Breast epithelium (tissue), 4 donors: ENCODE measurements around the gene KIAA0319L. TPM values are rescaled to one million over a fixed set of nuclear protein-coding genes. Genes with fewer than 3 reads are reported as not detected.

Experiments
- DNase-seq, 2 donors: peaks; one replicate each; pipeline ENCODE4 v3.0.0-alpha.2; 2019; ENCODE audit warnings: low spot score in 2 of 2
- H3K27ac ChIP-seq, 2 donors: fragments of 200-600 bp; sonication (generic) in 1 of 2; one replicate each; pipeline ENCODE4 v1.5.1; 2016 to 2019; ENCODE audit warnings: mild to moderate bottlenecking in 1 of 2
- H3K27me3 ChIP-seq, 2 donors: fragments of 200-600 bp; sonication (generic) in 1 of 2; one replicate each; pipeline versions ENCODE4 v1.5.1 to v1.6.0; 2017 to 2019; ENCODE audit warnings: control low read depth in 1 of 2, mild to moderate bottlenecking in 1 of 2
- H3K36me3 ChIP-seq: fragments of 200-600 bp; one replicate; pipeline ENCODE4 v1.5.1; 2019
- H3K4me1 ChIP-seq, 2 donors: fragments of 200-600 bp; sonication (generic); one replicate each; pipeline ENCODE4 v1.5.1; 2016 to 2019; ENCODE audit warnings: control low read depth in 1 of 2
- H3K4me3 ChIP-seq, 3 donors: fragments of 200-600 bp; sonication (generic); 1 replicate in 2 of 3; 2 replicates in 1 of 3; pipeline ENCODE4 v1.5.1; 2016 to 2019; ENCODE audit warnings: mild to moderate bottlenecking in 3 of 3, moderate library complexity in 2 of 3
- H3K9me3 ChIP-seq, 2 donors: fragments of 200-600 bp; sonication (generic) in 1 of 2; one replicate each; pipeline ENCODE4 v1.5.1; 2016 to 2019; ENCODE audit warnings: control low read depth in 1 of 2
- POLR2A ChIP-seq: fragments of 450-650 bp; IDR thresholded peaks from one replicate; pipeline ENCODE4 v1.6.1; 2016; ENCODE audit warnings: antibody characterized with exemption, mild to moderate bottlenecking, moderate library complexity
- POLR2AphosphoS5 ChIP-seq, 3 donors: sonication (generic); formaldehyde crosslinking; IDR thresholded peaks; one replicate each; pipeline ENCODE4 v1.6.1; 2017; ENCODE audit warnings: antibody characterized with exemption in 3 of 3
- intact Hi-C: fragments of 100-400 bp; cut with DNase I; formaldehyde crosslinking; loops from one replicate; pipeline ENCODE4 v1.15.1; 2023; ENCODE audit warnings: low total_unique reads
- total RNA-seq, 3 donors: library from RNA; depleted of rRNA; stranded (reverse); fragments of >200 nt; gene quantifications; one replicate each; pipeline ENCODE4 v1.1.0, GENCODE V29; 2016
- TF ChIP-seq, protein P1 (sequence below), 3 donors: fragments of 450-650 bp; IDR thresholded peaks; one replicate each; pipeline ENCODE4 v1.5.1; 2016 to 2017; ENCODE audit warnings: antibody characterized with exemption in 3 of 3, mild to moderate bottlenecking in 3 of 3, moderate library complexity in 3 of 3

Gene KIAA0319L
- total RNA-seq, 3 donors from 2014 or later, result 49.0 to 104 (median 103) TPM

DNA sequence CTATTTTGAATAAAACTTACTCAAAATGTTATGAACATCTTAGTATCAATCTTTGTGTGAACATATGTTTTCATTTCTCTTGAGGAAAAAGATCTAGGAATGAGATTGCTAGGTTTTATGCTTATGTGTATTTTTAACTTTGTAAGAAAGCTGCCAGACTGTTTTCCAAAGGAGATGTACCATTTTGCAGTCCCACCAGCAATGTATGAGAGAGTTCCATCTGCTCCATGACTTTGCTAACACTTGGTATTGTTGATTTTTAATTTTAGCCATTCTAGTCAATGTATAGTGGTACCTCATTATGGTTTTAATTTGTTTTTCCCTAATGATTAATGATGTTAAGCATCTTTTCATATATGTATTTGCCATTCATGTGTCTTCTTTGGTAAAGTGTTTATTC lies 156.2 kb downstream of the KIAA0319L start:
- TF ChIP-seq POLR2AphosphoS5 (IDR thresholded peaks at IDR 0.05) (no peak), POLR2A (no peak)
- Histone ChIP-seq H3K27me3 (no peaks in the 10 kb centered on the region), H3K4me1 (no peaks in the 10 kb centered on the region), H3K4me3 (no peak overlapping the region), H3K27ac (no peak overlapping the region), H3K36me3 (peaks cover 8% of the 10 kb centered on the region), H3K9me3 (no peaks in the 10 kb centered on the region)
- DNase-seq, result no peak
- intact Hi-C loops, result no loop called here

DNA sequence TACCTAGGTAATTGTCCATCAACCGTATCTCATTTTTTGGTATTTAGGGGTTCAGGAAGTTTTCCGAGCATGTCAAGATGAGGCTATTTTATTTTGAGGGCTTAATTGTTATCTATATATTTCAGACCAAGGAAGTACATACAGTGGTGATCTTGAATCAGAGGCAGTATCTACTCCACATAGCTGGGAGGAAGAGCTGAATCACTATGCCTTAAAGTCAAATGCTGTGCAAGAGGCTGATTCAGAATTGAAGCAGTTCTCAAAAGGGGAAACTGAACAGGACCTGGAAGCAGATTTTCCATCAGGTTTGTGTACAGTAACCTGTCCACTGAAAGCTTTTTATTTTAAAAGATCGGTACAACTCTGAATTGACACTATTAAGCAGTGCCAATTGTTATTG lies 158.5 kb downstream of the KIAA0319L start:
- Histone ChIP-seq H3K4me3 (no peak overlapping the region), H3K9me3 (no peaks in the 10 kb centered on the region), H3K27me3 (no peaks in the 10 kb centered on the region), H3K4me1 (no peaks in the 10 kb centered on the region), H3K27ac (no peak overlapping the region), H3K36me3 (peaks cover 8% of the 10 kb centered on the region)
- TF ChIP-seq POLR2AphosphoS5 (IDR thresholded peaks at IDR 0.05) (no peak), POLR2A (no peak)
- TF ChIP-seq, protein P1, sequence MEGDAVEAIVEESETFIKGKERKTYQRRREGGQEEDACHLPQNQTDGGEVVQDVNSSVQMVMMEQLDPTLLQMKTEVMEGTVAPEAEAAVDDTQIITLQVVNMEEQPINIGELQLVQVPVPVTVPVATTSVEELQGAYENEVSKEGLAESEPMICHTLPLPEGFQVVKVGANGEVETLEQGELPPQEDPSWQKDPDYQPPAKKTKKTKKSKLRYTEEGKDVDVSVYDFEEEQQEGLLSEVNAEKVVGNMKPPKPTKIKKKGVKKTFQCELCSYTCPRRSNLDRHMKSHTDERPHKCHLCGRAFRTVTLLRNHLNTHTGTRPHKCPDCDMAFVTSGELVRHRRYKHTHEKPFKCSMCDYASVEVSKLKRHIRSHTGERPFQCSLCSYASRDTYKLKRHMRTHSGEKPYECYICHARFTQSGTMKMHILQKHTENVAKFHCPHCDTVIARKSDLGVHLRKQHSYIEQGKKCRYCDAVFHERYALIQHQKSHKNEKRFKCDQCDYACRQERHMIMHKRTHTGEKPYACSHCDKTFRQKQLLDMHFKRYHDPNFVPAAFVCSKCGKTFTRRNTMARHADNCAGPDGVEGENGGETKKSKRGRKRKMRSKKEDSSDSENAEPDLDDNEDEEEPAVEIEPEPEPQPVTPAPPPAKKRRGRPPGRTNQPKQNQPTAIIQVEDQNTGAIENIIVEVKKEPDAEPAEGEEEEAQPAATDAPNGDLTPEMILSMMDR (IDR thresholded peaks at IDR 0.05), result no peak
- intact Hi-C loops, result no loop called here
- no peak for DNase-seq

DNA sequence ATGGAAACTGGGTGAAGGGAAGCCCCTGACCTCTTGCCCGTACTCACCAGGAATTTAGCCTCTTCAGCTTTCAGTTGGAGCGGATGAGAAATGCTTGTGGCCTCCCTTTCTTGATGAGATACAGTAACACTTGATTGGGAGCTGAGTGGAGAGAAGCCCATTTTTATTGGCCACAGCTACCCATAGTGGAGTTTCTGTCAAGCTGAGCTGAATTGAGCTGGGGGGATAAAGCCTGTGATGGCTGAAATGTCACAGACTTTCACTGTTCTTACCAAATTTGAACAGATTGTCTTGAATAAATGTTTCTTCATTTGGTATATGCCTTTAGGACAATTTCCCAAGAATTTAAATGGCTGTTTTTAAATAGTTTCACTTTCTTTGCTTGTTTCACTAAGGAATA lies 162.8 kb downstream of the KIAA0319L start:
- Histone ChIP-seq H3K9me3 (no peaks in the 10 kb centered on the region), H3K27me3 (no peaks in the 10 kb centered on the region), H3K4me3 (no peak overlapping the region), H3K36me3 (peaks cover 8% of the 10 kb centered on the region), H3K27ac (no peak overlapping the region), H3K4me1 (no peaks in the 10 kb centered on the region)
- TF ChIP-seq, protein P1 (IDR thresholded peaks at IDR 0.05), result no peak
- TF ChIP-seq POLR2A (no peak), POLR2AphosphoS5 (IDR thresholded peaks at IDR 0.05) (no peak)
- no peak for DNase-seq
- intact Hi-C loops, result no loop called here

DNA sequence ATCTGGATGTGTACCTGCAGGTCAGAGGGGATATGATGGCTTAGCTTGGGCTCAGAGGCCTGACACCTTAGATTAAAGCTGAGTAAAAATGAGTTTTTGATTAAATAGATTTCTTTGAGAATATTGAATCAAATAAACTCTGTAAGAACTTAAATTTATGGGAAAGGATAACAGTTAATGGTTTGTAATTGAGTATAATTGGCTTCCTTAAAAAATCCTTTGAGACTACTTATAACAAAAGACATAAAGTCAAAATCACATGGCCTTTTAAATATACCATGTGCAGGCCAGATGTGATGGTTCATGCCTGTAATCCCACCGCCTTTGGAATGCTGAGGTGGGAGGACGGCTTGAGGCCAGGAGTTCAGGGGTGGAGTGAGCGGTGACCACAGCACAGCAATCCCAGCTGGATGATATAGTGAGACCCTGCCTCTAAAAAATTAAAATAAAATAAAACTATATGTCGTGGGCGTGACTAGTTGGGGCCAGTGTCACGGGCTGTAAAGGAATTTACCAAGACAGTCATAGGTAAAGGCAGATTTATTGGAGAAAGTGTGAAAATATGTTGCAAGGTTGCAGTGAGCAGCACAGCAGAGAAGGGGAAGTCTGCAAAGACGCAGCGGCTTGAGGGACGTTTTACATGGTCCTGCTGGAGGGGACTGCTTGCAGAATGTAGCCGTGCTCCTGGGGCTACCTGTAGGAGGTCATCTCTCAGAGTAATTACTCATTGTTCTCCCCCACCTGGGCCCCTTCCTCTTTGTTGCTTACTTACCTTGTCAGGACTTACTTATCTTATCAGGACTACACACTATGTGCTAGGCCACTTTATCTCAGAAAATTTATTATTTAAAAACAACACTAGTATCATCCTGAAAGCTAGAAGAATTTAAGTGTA lies 166.4 kb downstream of the KIAA0319L start:
- Histone ChIP-seq H3K4me3 (no peak overlapping the region), H3K4me1 (no peaks in the 10 kb centered on the region), H3K27me3 (no peaks in the 10 kb centered on the region), H3K27ac (no peak overlapping the region), H3K36me3 (no peaks in the 10 kb centered on the region), H3K9me3 (no peaks in the 10 kb centered on the region)
- intact Hi-C loops, result no loop called here
- DNase-seq, result no peak
- TF ChIP-seq POLR2AphosphoS5 (IDR thresholded peaks at IDR 0.05), result no peak
- no peak for TF ChIP-seq POLR2A
- TF ChIP-seq, protein P1 (IDR thresholded peaks at IDR 0.05), result no peak

DNA sequence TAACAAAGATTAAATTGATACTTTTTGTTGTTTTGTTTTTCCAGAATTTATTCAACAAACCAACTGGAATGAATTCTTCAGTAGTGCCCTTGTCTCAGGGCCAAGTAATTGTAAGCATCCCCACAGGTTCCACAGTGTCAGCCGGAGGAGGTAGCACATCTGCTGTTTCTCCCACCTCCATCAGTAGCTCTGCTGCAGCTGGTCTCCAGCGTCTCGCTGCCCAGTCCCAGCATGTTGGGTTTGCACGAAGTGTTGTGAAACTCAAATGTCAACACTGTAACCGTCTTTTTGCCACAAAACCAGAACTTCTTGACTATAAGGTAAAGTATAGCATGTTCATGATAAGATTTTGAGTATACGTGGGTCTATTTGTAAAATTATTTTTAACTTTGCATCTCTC lies 170.2 kb downstream of the KIAA0319L start:
- no peak overlapping the region for H3K4me3 ChIP-seq
- H3K27me3 ChIP-seq, result no peaks in the 10 kb centered on the region
- no peak for DNase-seq
- intact Hi-C loops, result no loop called here
- no peaks in the 10 kb centered on the region for H3K36me3 ChIP-seq
- no peak overlapping the region for H3K27ac ChIP-seq
- TF ChIP-seq, protein P1 (IDR thresholded peaks at IDR 0.05), result no peak
- TF ChIP-seq POLR2A (no peak), POLR2AphosphoS5 (IDR thresholded peaks at IDR 0.05) (no peak)
- H3K9me3 ChIP-seq, result no peaks in the 10 kb centered on the region
- no peaks in the 10 kb centered on the region for H3K4me1 ChIP-seq
